GM21619 (cell line): Measurements from ENCODE around the gene YPEL2.

ENCODE experiments used
- ATAC-seq: cut with Tn5 transposase; IDR thresholded peaks from one replicate; pipeline ENCODE4 v1.9.1; 2021; ENCODE audit not compliant: unreplicated experiment

YPEL2 gene

DNA sequence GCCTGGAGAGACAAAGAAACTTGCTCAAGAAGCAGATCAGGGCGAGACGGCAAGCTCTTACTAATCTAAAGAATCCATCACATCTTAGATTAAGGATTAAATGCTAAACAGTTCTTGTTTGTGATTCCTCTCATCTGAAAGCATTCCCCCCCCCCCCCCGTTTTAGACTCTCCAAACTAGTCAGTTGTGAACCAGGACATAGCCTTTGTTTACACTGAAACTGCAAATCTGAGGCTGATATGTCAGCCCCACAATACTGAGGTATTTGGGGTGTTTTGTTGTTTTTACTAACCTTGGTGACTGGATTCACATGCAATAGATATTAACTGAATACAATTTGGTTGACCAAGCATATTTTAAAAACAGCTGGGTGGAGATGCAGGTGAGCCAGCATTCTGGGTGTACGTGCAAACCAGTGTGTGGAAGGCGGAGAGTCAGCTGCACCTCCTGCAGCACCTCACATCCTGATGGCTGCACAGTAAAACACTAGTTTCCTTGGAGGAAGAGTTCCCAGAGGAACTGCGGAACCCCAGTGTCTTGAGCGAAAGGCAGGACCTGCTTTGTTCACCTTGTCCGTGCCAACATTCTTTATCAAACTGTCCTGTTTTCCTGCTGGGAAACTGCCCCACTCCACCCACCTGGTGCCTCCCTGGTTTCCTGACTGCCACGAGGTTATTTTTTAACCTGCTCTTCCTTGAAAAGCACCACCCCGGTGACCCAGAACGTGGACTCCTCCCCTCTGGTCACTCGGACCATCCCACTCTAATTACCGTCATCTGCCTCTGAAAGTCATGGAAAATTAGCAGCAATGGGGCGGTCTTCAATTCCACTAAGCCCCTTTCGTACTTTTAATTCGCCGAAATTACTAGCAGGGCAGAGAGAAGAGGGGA lies 1.2 kb upstream of the YPEL2 start:
- no peak for ATAC-seq

DNA sequence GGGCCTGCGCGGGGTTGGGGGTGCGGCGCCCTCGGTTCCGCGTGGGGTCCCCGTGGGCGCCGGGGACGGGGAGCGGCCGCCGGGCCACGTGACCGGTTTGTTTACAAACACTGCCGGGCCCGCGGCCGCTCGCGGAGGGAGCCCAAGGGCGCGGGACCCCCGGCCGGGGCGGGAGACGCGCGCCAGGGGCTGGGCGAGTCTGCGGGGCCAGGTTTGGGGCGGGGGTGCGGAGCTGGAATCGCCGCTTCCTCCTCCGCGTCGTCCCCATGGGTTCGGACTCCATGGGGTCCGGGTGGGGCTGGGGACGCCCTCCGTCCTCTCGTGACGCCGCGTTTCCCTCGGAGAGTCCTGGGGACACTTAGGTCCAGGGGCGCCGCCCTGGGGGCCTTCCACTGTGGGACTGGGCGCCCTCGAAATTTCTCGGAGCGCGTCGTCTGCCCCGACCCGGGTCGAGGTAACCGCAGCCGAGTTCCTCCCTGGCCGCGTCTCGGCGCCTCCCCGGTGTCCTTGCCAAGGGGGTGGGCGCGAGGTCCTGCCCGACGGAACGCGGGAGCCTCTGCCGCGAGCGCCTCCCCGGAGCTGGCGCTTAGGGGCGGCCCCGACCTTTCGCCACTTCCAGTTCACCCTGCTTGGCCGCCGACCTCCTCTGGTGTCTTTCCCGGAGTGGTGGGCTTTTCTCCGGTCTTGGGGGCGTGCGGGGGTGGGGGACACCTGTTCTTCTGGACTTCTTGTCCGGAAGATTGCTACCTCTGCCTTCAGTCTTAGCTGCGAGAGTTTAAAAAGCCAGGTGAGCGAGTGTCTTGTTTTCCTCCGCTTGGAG lies 684 bp downstream of the YPEL2 start:
- peak; percentile 7 for ATAC-seq

DNA sequence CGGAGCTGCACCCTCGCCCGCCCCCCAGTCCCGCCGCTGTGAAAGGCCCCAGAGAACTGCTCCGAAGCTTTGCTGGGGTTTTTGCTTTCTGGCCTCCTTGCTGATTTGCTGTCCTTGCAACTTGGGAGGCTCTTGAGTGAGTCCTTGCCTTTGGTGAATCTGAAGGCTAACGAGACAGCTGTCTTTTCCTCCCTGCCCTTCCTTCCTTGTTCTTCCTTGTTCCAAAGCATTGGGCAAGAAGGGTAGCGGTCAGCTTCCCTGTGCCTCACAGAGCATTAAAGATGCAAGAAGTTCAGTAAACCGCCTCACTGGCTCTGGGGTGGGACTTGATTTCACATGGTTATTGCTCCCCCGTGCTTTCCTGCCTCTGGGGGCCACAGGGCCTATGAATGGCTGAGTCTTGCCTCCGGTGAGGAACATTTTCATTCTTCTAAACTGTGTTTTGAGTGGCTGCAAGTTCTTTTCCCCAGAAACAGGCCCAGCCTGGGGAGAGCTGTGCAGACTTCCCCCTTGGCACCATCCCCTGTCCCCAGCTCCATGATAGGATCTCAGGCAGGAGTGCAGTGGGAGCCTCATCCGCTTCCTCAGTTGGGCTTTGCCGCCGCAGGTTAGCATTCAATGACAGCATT lies 1.4 kb downstream of the YPEL2 start:
- ATAC-seq, result no peak

DNA sequence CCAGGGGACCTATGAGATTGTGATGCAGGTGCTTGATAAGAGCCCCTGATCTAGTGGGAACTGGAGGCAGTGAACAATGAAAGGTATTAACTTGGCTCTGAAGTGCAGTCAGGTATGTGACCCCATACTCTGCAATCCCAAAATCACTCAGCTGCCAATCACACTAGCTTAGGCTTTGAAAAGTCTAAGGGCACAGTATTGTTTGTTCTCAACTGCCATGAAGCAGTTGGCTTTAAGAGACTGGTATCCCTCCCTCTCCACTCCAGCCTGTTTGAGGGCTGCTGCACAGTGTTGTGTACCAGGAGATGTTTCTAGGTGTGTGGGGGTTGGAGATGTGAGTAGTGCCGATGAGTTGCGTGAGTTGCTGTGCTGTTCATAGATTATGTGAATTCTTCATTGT lies 2.4 kb downstream of the YPEL2 start:
- ATAC-seq, result no peak

DNA sequence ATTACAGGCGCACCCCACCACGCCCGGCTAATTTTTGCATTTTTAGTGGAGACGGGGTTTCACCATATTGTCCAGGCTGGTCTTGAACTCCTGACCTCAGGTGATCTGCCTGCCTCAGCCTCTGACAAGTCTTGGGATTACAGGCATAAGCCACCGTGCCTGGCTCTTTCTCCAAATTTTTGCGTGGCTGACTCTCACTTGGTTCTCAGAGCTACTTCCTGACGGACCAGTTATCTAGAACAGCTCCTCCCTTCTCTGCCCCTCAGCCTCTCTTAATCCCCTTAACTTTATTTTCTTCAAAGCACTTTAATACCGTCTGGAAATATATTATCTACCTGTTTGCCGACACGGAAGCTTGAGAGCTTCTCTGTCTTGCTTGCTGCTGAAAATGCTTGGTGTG lies 4.2 kb downstream of the YPEL2 start:
- ATAC-seq, result no peak

DNA sequence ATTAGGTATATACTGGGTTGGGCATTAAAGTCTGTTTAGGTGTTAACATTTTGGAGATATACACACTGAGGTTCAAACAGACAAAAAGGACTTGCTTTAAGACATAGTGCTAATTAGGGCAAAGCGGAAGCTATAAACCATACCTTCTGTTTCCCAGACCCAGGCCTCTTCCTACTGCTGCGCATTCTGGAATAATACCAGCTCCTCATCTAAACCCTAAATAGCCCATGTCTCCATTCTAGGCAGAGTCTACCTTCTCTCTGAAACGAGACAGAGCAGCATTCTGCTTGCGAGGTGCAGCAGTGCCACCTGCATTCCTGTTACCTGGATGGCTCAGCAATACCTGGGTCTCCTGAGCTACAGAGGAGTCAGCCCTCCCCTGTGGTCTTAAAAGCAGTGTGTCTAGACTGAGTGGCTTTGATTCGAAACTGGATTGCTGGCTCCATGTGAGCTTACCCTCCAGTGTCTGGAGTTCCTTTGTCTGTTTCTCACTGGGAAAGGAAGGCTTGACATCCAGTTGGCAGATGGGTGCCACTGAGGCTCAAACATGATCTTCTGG lies 6.4 kb downstream of the YPEL2 start:
- no peak for ATAC-seq

DNA sequence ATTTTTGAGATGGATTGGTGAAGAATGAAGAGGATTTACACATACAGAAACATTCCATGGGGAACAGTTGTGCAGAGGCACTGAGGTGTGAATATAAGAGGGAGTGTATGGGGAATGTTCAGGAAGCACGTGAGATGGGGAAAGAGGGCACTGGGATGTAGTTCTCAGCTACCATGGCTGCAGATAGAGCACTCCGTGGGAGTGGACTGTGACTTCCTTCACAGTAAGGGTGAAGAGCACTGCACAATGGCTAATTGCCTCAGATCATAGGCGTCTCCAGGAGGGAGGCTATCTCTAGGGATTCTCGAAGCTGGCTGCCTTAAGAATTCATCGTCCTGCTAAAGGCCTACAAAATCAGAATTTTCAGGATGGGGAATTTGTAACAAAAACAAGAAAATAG lies 7.0 kb downstream of the YPEL2 start:
- no peak for ATAC-seq

DNA sequence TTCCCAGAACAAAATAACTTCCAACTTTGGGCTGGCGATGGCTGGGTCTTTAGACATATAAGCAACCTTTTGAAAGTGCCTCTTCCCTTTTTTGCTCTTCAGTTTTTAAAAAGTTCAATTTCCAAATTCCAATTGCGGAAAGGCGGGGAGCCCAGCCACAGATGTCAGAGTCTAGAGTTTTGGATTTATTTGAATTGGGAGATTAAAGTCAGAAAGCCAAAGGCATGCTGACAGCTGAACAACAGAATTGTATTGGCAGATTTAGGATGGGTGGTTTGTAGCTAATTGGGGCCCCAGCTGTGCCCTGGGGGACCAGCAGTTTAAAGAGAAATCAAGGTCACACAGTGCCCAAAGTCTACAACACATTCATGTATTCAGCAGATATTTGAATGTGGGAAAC lies 10.5 kb downstream of the YPEL2 start:
- no peak for ATAC-seq

DNA sequence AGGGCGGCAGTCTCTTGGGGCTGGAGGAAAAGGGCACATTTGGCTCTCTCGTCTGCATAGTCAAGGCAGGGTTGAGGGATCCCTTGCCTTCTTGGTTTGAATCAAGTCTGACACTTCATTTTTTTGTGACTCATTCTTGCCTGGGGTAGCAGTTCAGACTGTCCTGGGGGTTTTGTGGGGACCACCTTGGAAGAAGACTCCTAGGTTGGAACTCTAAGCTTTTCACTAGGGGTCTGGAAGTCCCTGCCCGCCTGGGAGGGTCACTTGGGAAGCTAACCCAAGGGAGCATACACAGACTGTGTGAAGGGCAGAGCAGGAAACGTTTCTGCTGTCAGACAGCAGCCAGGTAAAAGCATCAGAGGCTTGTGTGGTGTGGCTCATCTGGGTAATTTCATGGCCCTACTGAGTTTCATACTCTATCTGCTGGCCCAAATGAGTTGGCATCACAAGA lies 11.3 kb downstream of the YPEL2 start:
- ATAC-seq, result no peak

DNA sequence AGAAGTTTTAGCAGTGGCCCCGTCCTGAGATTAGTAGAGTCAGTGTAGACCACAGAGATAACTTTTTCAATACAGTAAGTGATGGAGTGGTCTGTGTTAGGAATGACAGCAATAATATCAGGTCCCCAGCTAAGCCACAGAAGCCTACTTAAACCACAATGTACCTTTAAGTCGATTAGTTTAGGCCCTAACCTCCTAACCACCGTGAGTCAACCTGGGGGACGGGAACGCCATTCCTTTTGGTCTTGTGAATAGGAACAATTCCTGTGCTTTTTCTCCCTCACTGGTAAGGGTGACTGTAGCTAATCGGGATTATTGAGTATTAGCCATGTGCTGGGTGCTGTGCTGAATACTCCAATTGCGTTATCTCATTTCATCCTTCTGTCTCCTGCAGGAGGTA lies 14.0 kb downstream of the YPEL2 start:
- no peak for ATAC-seq

DNA sequence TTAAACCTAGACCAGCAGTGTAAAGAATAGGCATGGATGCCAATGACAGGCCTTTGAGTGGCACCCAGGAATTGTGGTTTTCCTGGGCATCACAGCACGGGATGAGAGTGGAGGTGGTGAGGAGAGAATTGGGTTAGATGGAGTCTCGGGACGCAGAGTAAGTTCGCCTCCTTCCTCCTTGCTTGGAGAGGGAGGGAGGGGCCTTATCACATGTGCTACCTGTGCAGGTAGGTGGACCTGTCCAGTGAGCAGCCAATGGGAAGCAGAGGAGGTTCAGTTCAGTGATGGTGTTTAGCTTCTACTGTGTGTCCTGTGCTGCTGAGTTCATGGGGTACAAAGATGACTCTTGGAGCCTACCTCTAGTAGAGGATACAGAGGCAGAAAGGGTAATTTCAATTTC lies 14.9 kb downstream of the YPEL2 start:
- ATAC-seq, result no peak

DNA sequence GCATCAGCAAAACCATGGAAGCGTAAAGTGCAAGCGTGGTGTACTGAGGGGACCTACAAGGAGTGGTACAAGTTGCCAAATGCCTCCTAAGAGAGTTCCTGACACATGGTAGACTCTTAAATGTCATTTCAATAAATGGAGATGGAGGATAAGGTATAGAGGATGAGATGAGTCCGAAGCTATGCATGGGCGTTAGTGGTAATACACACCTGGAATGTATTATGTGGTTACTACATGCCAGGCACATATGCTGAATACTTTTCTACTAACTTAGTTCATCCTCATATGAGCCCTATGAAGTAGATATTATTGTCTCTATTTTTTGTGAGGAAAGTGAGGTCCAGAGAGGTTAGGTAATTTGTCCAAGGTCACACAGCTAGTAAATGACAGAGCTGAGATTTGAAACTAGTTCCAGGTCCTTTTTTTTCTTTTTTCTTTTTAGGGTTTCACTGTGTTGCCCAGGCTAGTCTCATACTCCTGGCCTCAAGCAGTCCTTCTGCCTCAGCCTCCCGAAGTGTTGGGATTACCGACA lies 15.5 kb downstream of the YPEL2 start:
- no peak for ATAC-seq

DNA sequence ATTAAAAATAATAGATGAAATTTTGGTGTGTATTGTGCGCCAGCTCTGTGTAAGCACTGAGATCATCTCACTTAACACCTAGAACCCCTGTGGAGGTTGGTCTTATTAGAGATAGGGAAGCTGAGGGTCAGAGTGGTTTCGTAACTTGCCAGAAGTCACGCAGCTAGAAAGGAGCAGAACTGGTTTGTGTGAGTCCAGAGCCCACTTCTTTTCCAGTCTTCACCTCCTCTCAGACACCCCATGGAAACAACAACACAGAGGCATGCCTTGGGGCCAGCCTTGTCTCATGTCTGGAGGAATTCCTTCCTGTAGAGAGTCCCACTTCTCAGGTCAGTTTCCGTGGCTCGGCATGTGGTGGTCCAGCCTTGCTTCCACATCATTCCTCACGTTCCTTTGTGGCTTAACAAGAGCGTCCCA lies 16.5 kb downstream of the YPEL2 start:
- no peak for ATAC-seq

DNA sequence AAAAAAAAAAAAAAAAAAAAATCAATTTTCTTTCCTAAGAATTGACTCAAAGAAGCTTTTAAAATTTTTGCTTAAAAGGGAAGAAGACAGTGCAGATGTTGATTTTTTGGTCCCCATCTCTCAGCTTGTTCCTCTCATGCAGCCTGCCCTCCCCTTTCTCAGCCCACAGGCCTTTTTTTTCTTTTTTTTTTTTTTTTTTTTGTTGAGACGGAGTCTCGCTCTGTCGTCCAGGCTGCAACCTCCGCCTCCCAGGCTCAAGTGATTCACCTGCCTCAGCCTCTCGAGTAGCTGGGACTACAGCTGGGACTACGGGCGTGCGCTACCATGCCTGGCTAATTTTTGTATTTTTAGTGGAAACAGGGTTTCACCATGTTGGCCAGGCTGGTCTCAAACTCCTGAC lies 17.7 kb downstream of the YPEL2 start:
- ATAC-seq, result no peak

DNA sequence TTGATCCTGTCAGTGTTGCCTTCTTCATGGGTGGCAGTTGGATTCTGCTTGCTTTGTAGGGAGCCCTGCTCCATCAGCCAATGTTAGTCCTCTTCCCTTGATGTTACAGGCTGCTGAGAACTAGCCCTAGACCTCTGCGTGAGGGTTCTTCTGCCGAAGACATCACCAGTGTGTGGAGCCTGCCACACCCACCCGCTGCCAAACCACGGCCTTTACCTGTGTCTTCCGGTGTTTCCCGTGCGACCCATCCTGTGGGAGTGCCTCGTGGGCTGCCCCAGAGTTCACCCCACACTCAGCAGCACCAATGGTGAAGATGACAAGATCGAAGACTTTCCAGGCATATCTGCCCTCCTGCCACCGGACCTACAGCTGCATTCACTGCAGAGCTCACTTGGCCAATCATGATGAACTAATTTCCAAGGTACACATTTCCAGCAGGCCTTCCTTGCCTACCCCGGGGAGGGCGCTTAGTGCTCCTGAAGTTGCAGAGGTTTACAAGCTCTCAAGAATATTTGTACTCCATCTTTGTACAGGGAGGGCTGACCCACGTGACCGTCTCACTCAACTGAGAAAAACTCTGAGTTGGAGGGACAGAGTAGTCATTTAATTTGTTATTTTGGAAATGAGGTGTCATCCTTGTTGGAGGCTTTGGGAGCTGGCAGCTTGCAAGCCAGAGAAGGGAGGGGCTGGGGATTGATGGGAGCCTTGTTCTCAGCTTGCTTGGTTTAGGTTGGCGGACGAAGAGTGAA lies 21.8 kb downstream of the YPEL2 start:
- ATAC-seq, result no peak

DNA sequence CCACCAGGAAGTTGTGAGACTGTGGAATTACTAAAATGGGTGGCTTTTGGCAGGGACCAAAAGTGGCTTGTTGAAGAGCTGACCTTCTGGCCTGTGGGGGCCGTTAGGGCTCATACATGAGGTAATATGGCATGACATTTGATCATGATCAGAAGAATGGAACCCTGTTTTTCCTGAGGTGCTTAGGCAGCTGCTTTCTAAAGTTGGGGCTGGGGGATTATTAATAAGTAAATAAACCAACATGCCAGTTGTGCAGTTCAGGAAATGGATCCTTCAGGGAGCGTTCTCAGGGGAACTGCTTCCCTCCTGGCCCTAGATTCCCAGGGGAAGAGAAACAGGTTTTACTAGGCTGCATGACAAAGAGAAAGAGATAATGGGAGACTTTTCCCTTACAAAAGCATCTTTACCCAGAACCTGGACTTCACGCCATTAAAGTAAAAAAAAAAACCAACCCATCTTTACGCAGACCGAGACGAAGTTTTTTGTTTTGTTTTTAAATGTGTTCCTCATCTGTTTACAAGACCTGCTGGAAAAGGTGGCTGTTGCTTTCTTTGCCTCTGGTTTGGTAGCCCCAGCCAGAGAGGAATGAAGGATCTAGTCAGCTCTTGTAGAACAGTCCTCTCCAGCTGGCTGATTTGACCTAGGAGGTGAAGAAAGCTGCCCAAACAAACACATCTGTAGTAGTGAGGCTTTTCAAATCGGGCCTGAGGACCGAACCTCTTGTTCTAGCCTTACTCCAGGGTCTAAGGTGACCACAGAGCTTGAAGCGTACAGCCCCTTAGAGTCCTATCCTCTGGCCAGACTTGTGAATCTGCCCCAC lies 22.7 kb downstream of the YPEL2 start:
- no peak for ATAC-seq

DNA sequence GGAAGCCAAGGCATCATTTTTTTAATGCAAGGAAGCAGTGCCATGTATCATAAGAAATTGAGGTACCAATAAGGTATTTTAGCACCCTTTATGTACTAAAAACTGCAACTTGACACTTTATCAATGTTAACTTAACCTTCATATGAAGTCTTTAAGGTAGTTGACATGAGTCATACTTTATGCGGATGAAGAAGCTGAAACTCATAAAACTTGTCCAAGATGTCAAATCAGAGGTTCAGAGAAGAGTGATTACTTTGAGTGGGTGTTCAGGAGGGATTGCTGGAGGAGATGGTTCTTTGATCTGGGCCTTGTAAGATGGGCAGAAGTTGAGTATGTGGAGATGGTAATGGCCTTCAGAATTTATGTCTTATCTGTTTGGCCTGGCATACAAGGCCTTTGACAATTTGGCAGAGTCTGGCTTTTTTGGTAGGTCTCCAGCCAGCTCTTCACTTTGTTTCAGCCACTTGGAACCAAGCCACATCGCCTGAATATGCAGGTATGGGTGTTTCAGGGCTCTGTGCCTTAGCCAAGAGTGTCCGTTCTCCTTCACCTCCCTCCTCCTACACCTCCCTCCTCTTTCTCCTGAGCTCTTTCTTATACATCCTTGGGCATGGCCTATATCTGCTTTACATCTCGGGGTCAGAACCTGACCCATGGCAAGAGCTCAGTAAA lies 23.7 kb downstream of the YPEL2 start:
- no peak for ATAC-seq

DNA sequence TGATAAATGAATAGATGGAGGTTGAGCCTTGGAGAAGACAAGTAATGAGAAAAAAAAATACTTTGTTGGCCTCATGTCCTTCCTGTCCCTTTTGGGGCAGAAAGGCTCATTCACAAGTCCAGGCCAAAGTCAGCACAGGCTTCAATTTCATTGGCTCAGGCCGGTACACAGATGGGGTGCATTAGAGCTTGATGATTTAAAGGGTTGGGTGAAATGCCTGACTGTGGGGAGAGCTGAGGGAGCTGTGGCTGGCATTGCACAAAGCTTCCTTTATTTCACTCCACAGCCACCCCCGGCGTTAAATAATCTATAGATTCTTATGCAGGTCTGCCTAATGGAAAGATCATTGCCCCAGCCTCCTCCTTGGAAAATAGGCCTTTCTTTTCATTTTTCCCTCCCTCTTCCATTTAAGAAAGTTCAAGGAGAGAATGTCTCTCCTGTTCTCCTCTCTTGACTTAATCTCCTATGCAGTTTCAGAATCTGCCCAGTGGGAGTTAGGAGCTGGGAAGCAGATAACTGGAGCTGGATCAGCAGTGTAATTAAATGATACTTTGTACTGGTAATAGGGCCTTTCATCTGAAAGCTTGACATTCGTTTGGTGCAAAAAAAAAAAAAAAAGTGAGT lies 24.4 kb downstream of the YPEL2 start:
- ATAC-seq, result no peak
